Astrocyte (in vitro differentiated cells and primary cell): ENCODE data around the gene DNAH14. TPM values are rescaled to one million over a fixed set of nuclear protein-coding genes. Genes with fewer than 3 reads are reported as not detected.

Experiments
- DNase-seq: peaks from one replicate; pipeline ENCODE4 v3.0.0-alpha.2; 2010; ENCODE audit warnings: low read depth
- FAIRE-seq: peaks from 2 replicates; lab custom pipeline; 2011; peaks lifted over from hg19 to GRCh38; lab: Jason Lieb, UNC
- H2AFZ ChIP-seq: 2 replicates; pipeline ENCODE4 v1.6.0; 2012; ENCODE audit warnings: low read depth, low read length, inconsistent platforms
- H3K27ac ChIP-seq: 2 replicates; pipeline ENCODE4 v1.5.1; 2011; ENCODE audit warnings: low read depth, low read length, inconsistent platforms
- H3K27me3 ChIP-seq: 2 replicates; pipeline ENCODE4 v1.6.0; 2011; ENCODE audit warnings: low read length, inconsistent platforms; ENCODE audit not compliant: insufficient read depth
- H3K36me3 ChIP-seq: 2 replicates; pipeline ENCODE4 v1.5.1; 2011; ENCODE audit warnings: low read length, inconsistent platforms; ENCODE audit not compliant: insufficient read depth
- H3K4me1 ChIP-seq: 2 replicates; pipeline ENCODE4 v1.5.1; 2011; ENCODE audit warnings: low read length, inconsistent platforms; ENCODE audit not compliant: insufficient read depth
- H3K4me2 ChIP-seq: 2 replicates; pipeline ENCODE4 v1.6.0; 2012; ENCODE audit warnings: low read length, inconsistent platforms
- H3K4me3 ChIP-seq: 2 replicates; pipeline ENCODE4 v1.5.1; 2011; ENCODE audit warnings: low read depth, mild to moderate bottlenecking, low read length, inconsistent platforms; ENCODE audit not compliant: insufficient read depth
- H3K79me2 ChIP-seq: 2 replicates; pipeline ENCODE4 v1.6.0; 2012; ENCODE audit warnings: mild to moderate bottlenecking, low read length, inconsistent platforms; ENCODE audit not compliant: insufficient read depth
- H3K9ac ChIP-seq: 2 replicates; pipeline ENCODE4 v1.6.0; 2012; ENCODE audit warnings: mild to moderate bottlenecking, low read length, inconsistent platforms
- H3K9me3 ChIP-seq: 2 replicates; pipeline ENCODE4 v1.5.1; 2012; ENCODE audit warnings: low read depth, mild to moderate bottlenecking, low read length, inconsistent platforms; ENCODE audit not compliant: insufficient read depth
- H4K20me1 ChIP-seq: 2 replicates; pipeline ENCODE4 v1.6.0; 2012; ENCODE audit warnings: low read length, inconsistent platforms; ENCODE audit not compliant: insufficient read depth
- H3K27ac Mint-ChIP-seq: one replicate; pipeline ENCODE4 v1.8.0; 2021; ENCODE audit warnings: mild to moderate bottlenecking, mixed read lengths; ENCODE audit not compliant: unreplicated experiment
- H3K27me3 Mint-ChIP-seq: one replicate; pipeline ENCODE4 v1.8.0; 2021; ENCODE audit warnings: low read depth, mixed read lengths; ENCODE audit not compliant: unreplicated experiment
- H3K36me3 Mint-ChIP-seq: one replicate; pipeline ENCODE4 v1.8.0; 2021; ENCODE audit warnings: low read depth, mixed read lengths; ENCODE audit not compliant: unreplicated experiment
- H3K4me1 Mint-ChIP-seq: one replicate; pipeline ENCODE4 v1.8.0; 2021; ENCODE audit warnings: low read depth, mixed read lengths; ENCODE audit not compliant: unreplicated experiment
- H3K4me3 Mint-ChIP-seq: one replicate; pipeline ENCODE4 v1.8.0; 2021; ENCODE audit warnings: mild to moderate bottlenecking, moderate library complexity, mixed read lengths; ENCODE audit not compliant: unreplicated experiment
- H3K9me3 Mint-ChIP-seq: one replicate; pipeline ENCODE4 v1.8.0; 2021; ENCODE audit warnings: mild to moderate bottlenecking, mixed read lengths; ENCODE audit not compliant: unreplicated experiment
- EZH2 ChIP-seq: IDR thresholded peaks from 2 replicates; pipeline ENCODE4 v1.6.1; 2012; ENCODE audit warnings: mild to moderate bottlenecking, low read length, inconsistent platforms; ENCODE audit not compliant: insufficient read depth
- total RNA-seq: library from RNA; stranded (reverse); gene quantifications from 2 replicates; pipeline ENCODE4 v1.2.1, GENCODE V29; 2021
- TF ChIP-seq, protein P1 (sequence below): IDR thresholded peaks from 2 replicates; pipeline ENCODE4 v1.5.1; 2011; ENCODE audit warnings: low read depth, mild to moderate bottlenecking, inconsistent platforms, low read length, moderate library complexity; ENCODE audit not compliant: insufficient read depth

The DNAH14 gene
- total RNA-seq, 1 donor from 2014 or later: 21.2 TPM

DNA sequence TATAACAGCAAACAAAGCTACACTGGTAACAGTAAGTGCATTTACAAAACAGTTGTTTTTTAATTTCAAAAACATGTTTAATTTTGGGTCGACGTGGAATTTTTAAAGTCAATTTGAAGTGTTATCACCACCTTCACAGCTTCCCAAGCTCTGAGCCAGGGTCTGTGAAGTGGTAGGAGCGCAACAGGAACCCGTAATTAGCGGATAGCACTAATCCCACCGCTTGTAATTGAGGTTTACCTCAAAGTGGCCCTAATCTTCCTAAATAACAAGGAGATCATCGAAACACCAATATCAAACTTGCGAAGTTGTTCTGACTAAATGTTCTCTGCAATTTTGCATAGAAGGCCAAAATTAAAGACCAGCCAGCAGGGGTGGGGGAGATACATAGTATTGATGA lies 479.6 kb downstream of the DNAH14 start:
- TF ChIP-seq EZH2: no peak
- TF ChIP-seq, protein P1, sequence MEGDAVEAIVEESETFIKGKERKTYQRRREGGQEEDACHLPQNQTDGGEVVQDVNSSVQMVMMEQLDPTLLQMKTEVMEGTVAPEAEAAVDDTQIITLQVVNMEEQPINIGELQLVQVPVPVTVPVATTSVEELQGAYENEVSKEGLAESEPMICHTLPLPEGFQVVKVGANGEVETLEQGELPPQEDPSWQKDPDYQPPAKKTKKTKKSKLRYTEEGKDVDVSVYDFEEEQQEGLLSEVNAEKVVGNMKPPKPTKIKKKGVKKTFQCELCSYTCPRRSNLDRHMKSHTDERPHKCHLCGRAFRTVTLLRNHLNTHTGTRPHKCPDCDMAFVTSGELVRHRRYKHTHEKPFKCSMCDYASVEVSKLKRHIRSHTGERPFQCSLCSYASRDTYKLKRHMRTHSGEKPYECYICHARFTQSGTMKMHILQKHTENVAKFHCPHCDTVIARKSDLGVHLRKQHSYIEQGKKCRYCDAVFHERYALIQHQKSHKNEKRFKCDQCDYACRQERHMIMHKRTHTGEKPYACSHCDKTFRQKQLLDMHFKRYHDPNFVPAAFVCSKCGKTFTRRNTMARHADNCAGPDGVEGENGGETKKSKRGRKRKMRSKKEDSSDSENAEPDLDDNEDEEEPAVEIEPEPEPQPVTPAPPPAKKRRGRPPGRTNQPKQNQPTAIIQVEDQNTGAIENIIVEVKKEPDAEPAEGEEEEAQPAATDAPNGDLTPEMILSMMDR: no peak
- Mint-ChIP-seq H3K4me1 (peaks cover 4% of the 10 kb centered on the region), H3K27ac (no peak overlapping the region), H3K4me3 (no peak overlapping the region), H3K27me3 (no peaks in the 10 kb centered on the region), H3K9me3 (no peaks in the 10 kb centered on the region), H3K36me3 (peaks cover 15% of the 10 kb centered on the region)
- peaks cover 9% of the 10 kb centered on the region for H4K20me1 ChIP-seq
- FAIRE-seq (no peak), DNase-seq (no peak)
- H3K4me2 ChIP-seq: no peak overlapping the region
- H3K4me1 ChIP-seq: no peaks in the 10 kb centered on the region
- peaks cover 20% of the 10 kb centered on the region for H3K79me2 ChIP-seq
- no peak overlapping the region for H3K4me3 ChIP-seq
- H3K9ac ChIP-seq: no peak overlapping the region
- H3K27ac ChIP-seq: no peak overlapping the region
- peaks cover 41% of the 10 kb centered on the region for H3K36me3 ChIP-seq
- no peaks in the 10 kb centered on the region for H3K27me3 ChIP-seq
- H2AFZ ChIP-seq: no peak overlapping the region
- no peaks in the 10 kb centered on the region for H3K9me3 ChIP-seq

- H3K27me3 ChIP-seq: no peaks in the 10 kb centered on the region
- no peak overlapping the region for H3K9ac ChIP-seq
- no peak overlapping the region for H3K4me2 ChIP-seq
- no peak overlapping the region for H3K4me3 ChIP-seq
- TF ChIP-seq, protein P1: no peak
- no peak for TF ChIP-seq EZH2
- no peak overlapping the region for H3K27ac ChIP-seq
- no peak for FAIRE-seq
- Mint-ChIP-seq H3K27me3 (no peaks in the 10 kb centered on the region), H3K9me3 (no peaks in the 10 kb centered on the region), H3K4me1 (peaks cover 4% of the 10 kb centered on the region), H3K4me3 (no peak overlapping the region), H3K36me3 (peaks cover 11% of the 10 kb centered on the region), H3K27ac (no peak overlapping the region)
- H3K9me3 ChIP-seq: no peaks in the 10 kb centered on the region
- no peak for DNase-seq
- H3K36me3 ChIP-seq: peaks cover 46% of the 10 kb centered on the region
- H4K20me1 ChIP-seq: peaks cover 19% of the 10 kb centered on the region
- peaks cover 23% of the 10 kb centered on the region for H3K79me2 ChIP-seq
- H2AFZ ChIP-seq: no peak overlapping the region
- no peaks in the 10 kb centered on the region for H3K4me1 ChIP-seq
These were observed 480.6 kb downstream of the DNAH14 start for GRCh38 chr1:225410036-225410435.

DNA sequence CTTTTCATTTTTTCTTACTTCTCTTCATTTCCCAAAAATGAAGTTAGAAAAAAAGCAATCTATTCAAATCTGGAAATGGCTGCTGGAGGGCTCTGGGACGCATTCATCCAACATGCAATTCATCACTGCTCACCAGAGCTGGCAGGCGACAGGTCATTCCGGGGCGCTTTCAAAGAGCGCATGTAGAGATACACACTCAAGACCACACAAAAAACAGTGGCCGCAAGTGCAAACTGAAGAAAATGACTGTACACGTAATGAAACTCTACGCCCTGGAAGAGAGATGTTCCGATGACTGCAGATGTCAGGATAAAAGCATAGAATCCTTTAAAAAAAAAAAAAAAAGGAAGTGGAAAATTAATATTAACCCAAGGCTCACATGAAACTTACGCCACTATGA lies 482.8 kb downstream of the DNAH14 start:
- no peak for FAIRE-seq
- no peaks in the 10 kb centered on the region for H3K27me3 Mint-ChIP-seq
- H3K27ac Mint-ChIP-seq: no peak overlapping the region
- Histone ChIP-seq H3K4me2 (no peak overlapping the region), H3K36me3 (peaks cover 45% of the 10 kb centered on the region), H3K4me1 (no peaks in the 10 kb centered on the region), H3K79me2 (peaks cover 28% of the 10 kb centered on the region), H2AFZ (no peak overlapping the region), H3K4me3 (no peak overlapping the region), H3K9ac (no peak overlapping the region), H3K27me3 (no peaks in the 10 kb centered on the region), H4K20me1 (peaks cover 18% of the 10 kb centered on the region), H3K9me3 (no peaks in the 10 kb centered on the region), H3K27ac (no peak overlapping the region)
- H3K36me3 Mint-ChIP-seq: peaks cover 9% of the 10 kb centered on the region
- peaks cover 4% of the 10 kb centered on the region for H3K4me1 Mint-ChIP-seq
- no peak overlapping the region for H3K4me3 Mint-ChIP-seq
- DNase-seq: no peak
- TF ChIP-seq, protein P1: no peak
- TF ChIP-seq EZH2: no peak
- H3K9me3 Mint-ChIP-seq: no peaks in the 10 kb centered on the region
